Ascending aorta (tissue), 2 donors: ENCODE data around the gene TBC1D4. TPM values are rescaled to one million over a fixed set of nuclear protein-coding genes. Genes with fewer than 3 reads are reported as not detected.
"Not testable (repeated sequence)": the region's sequence is repeated elsewhere in the genome, so short reads cannot be mapped to it uniquely, and the experiment has no call there.

ENCODE experiments used
- DNase-seq, 2 donors: peaks; one replicate each; pipeline ENCODE4 v3.0.0-alpha.2; 2019; ENCODE audit warnings: low spot score in 2 of 2
- H3K27ac ChIP-seq, 2 donors: fragments of 200-600 bp; sonication (generic); one replicate each; pipeline ENCODE4 v1.5.1; 2016 to 2017; ENCODE audit warnings: mild to moderate bottlenecking in 1 of 2
- H3K27me3 ChIP-seq: fragments of 200-600 bp; sonication (generic); one replicate; pipeline ENCODE4 v1.5.1; 2017
- H3K36me3 ChIP-seq, 2 donors: fragments of 200-600 bp; sonication (generic); one replicate each; pipeline ENCODE4 v1.5.1; 2016
- H3K4me1 ChIP-seq, 2 donors: fragments of 200-600 bp; sonication (generic); one replicate each; pipeline ENCODE4 v1.5.1; 2016 to 2017; ENCODE audit warnings: mild to moderate bottlenecking in 1 of 2
- H3K4me3 ChIP-seq, 2 donors: fragments of 200-600 bp; sonication (generic); one replicate each; pipeline ENCODE4 v1.5.1; 2016 to 2017; ENCODE audit warnings: mild to moderate bottlenecking in 1 of 2
- H3K9me3 ChIP-seq, 2 donors: fragments of 200-600 bp; sonication (generic); one replicate each; pipeline ENCODE4 v1.5.1; 2016
- intact Hi-C: fragments of 100-400 bp; cut with DNase I; formaldehyde crosslinking; loops from one replicate; pipeline ENCODE4 v1.15.1; 2023
- total RNA-seq: library from RNA; depleted of rRNA; stranded (reverse); fragments of >200 nt; gene quantifications from one replicate; pipeline ENCODE4 v1.1.0, GENCODE V29; 2016
- TF ChIP-seq, protein P1 (sequence below), 3 experiments: fragments of 200-600 bp in 2 of 3; fragments of 450-650 bp in 1 of 3; sonication (generic) in 2 of 3; IDR thresholded peaks; one replicate each; pipeline ENCODE4 v1.5.1; 2016 to 2019; ENCODE audit warnings: antibody characterized with exemption in 3 of 3, mild to moderate bottlenecking in 1 of 3, moderate library complexity in 1 of 3

Gene TBC1D4
- total RNA-seq, 1 donor from 2014 or later, result 9.5 TPM

DNA sequence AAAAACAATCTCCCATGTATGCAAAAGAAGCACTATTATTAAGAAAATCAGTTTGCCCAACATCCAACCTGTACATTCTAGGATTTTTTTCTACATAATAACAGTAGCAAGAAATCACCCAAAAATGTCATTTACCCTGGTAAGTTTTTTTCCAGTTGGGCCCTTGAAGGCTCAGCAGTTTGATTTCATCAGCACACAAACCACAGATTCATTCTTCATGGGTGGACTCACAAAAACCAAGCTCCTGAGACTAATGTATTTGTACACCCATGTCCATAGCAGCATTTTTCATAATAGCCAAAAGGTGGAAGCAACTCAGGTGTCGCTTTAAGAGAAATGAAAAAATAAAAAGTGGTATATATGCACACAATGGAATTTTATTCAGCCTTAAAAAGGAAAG is 210.1 kb downstream of the TBC1D4 start:
- no peak for DNase-seq
- no peak overlapping the region for H3K4me3 ChIP-seq
- H3K36me3 ChIP-seq, result no peaks in the 10 kb centered on the region
- H3K27me3 ChIP-seq, result no peaks in the 10 kb centered on the region
- H3K4me1 ChIP-seq, result no peaks in the 10 kb centered on the region
- intact Hi-C loops, result no loop called here
- H3K9me3 ChIP-seq, result no peaks in the 10 kb centered on the region
- TF ChIP-seq, protein P1, sequence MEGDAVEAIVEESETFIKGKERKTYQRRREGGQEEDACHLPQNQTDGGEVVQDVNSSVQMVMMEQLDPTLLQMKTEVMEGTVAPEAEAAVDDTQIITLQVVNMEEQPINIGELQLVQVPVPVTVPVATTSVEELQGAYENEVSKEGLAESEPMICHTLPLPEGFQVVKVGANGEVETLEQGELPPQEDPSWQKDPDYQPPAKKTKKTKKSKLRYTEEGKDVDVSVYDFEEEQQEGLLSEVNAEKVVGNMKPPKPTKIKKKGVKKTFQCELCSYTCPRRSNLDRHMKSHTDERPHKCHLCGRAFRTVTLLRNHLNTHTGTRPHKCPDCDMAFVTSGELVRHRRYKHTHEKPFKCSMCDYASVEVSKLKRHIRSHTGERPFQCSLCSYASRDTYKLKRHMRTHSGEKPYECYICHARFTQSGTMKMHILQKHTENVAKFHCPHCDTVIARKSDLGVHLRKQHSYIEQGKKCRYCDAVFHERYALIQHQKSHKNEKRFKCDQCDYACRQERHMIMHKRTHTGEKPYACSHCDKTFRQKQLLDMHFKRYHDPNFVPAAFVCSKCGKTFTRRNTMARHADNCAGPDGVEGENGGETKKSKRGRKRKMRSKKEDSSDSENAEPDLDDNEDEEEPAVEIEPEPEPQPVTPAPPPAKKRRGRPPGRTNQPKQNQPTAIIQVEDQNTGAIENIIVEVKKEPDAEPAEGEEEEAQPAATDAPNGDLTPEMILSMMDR (IDR thresholded peaks at IDR 0.05), result no peak
- no peak overlapping the region for H3K27ac ChIP-seq

DNA sequence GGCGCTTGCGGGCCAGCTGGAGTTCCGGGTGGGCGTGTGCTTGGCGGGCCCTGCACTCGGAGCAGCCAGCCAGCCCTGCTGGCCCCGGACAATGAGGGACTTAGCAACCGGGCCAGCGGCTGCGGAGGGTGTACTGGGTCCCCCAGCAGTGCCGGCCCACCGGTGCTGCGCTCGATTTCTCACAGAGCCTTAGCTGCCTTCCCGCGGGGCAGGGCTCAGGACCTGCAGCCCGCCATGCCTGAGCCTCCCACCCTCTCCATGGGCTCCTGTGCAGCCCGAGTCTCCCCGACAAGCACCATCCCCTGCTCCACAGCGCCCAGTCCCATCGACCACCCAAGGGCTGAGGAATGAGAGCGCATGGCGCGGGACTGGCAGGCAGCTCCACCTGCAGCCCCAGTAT is 213.5 kb downstream of the TBC1D4 start:
- H3K27ac ChIP-seq, H3K4me1 ChIP-seq, H3K9me3 ChIP-seq, H3K36me3 ChIP-seq, H3K4me3 ChIP-seq, DNase-seq, intact Hi-C loops, H3K27me3 ChIP-seq: not testable (repeated sequence)

DNA sequence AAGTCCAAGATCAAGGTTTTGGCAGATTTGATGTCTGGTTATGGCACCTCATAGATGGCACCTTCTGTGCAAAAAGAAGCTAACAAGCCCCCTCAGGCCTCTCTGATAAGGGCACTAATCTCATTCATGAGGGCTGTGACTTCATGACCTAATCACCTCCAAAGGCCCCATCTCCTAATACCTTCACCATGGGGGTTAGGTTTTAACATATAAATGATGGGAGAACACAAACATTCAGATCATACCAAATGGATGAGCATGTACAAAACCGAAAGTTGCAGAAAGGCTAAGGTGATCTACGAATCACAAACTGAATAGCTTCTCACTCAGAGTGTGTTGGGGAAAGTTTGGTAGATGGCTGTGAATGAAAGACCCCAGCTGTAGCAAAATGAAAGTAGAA is 217.4 kb downstream of the TBC1D4 start:
- intact Hi-C loops, result no loop called here
- Histone ChIP-seq H3K27me3 (no peaks in the 10 kb centered on the region), H3K27ac (no peak overlapping the region), H3K4me3 (no peak overlapping the region), H3K4me1 (no peaks in the 10 kb centered on the region), H3K9me3 (no peaks in the 10 kb centered on the region), H3K36me3 (no peaks in the 10 kb centered on the region)
- no peak for DNase-seq
- TF ChIP-seq, protein P1 (IDR thresholded peaks at IDR 0.05), result no peak

DNA sequence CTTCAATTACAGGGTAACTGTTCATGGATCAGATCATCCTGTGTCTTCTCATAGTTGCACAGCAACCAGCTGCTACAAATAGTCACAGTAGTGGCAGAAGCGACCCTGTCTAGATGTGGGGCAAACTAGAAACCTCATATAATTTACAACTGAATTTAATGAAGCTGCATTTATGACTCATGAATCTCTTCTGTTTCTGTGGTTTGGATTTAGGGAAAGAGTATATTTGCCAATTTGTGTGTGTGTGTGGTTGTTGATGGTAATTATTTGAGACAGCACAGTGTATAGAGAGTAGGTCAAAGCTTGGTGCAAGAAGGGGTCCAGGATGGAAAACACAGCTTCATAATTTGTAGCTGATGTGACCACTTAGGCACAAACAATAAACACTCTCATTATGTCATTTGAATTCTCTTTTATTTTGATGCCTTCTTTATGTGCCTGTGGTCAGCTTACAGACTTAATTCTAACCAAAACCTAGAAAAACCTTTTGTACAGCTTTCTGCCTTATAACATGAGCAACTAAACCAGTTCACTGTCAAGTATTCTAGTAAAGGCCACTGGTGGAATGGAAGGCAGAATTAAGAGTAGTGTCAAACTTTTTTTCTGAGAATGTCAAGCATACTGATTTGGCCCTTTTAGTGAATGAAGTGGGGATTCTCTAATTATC is 218.1 kb downstream of the TBC1D4 start:
- DNase-seq, result no peak
- Histone ChIP-seq H3K4me1 (no peaks in the 10 kb centered on the region), H3K9me3 (no peaks in the 10 kb centered on the region), H3K4me3 (no peak overlapping the region), H3K27ac (no peak overlapping the region), H3K36me3 (no peaks in the 10 kb centered on the region), H3K27me3 (no peaks in the 10 kb centered on the region)
- TF ChIP-seq, protein P1 (IDR thresholded peaks at IDR 0.05), result no peak
- intact Hi-C loops, result no loop called here

DNA sequence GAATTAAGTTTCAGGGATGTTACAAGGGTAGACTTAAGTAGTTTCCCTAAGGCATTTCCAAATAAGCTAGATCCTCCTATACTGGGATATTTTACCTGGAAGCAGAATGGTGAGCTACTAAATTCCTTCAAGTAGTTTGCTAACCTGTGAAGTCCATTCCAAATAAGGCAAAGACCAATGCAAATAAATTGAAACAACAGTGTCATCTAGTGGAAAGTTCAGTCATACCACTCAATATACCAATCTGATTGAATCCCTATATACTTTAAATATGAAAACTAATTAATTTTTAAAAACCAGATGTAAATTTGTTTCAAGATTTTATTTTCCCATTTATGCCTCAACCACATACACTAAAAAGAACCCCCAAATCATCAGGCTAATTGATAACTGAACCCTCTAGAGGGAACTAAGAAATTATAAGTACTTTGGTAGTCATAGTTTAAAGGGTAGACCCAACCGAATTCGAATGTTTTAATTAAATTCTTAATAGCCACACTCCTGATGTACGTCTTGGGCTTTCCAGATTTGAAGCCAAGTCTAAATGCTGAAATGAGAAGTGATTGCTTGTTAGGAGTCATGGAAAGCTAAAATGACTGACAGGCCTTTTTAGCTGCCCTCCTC is 223.7 kb downstream of the TBC1D4 start:
- TF ChIP-seq, protein P1 (IDR thresholded peaks at IDR 0.05), result peak in 2 of 3 experiments; percentile 39 to 43
- no peak for DNase-seq
- no peak overlapping the region for H3K4me3 ChIP-seq
- no peaks in the 10 kb centered on the region for H3K27me3 ChIP-seq
- H3K36me3 ChIP-seq, result no peaks in the 10 kb centered on the region
- intact Hi-C loops, result no loop called here
- no peaks in the 10 kb centered on the region for H3K9me3 ChIP-seq
- H3K4me1 ChIP-seq, result no peaks in the 10 kb centered on the region
- H3K27ac ChIP-seq, result no peak overlapping the region

DNA sequence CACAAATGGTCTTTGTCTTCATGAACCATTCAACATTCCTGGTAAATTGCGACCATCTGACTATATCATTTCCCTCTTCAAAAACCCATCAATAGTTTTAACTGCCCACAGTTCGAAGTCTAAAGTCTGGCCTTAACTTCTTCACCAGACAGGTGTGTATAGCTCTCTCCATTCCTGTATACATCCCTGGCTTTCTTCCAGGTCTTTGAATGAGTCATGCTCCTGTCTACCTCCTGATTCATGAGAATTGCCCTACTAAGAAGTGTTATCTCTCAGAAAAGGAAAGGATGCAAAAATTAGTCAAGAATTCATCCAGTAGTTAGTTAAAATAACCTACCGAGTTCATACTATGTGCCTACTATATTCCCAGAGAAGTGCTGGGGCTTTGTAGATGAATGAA is 225.0 kb downstream of the TBC1D4 start:
- intact Hi-C loops, result no loop called here
- no peak overlapping the region for H3K4me3 ChIP-seq
- H3K9me3 ChIP-seq, result no peaks in the 10 kb centered on the region
- TF ChIP-seq, protein P1 (IDR thresholded peaks at IDR 0.05), result no peak
- no peak for DNase-seq
- no peaks in the 10 kb centered on the region for H3K27me3 ChIP-seq
- no peaks in the 10 kb centered on the region for H3K36me3 ChIP-seq
- no peaks in the 10 kb centered on the region for H3K4me1 ChIP-seq
- H3K27ac ChIP-seq, result no peak overlapping the region
